DND-41 (cell line): ENCODE results near the gene SOX6.

Source experiments
- CTCF ChIP-seq: IDR thresholded peaks from 2 replicates; pipeline ENCODE4 v1.5.1; 2012; ENCODE audit warnings: borderline replicate concordance, low read length, moderate library complexity, mild to moderate bottlenecking; ENCODE audit not compliant: poor library complexity, severe bottlenecking; ENCODE audit errors: extremely low read depth
- EZH2 ChIP-seq: IDR thresholded peaks from 3 replicates; pipeline ENCODE4 v1.6.1; 2012; ENCODE audit warnings: borderline replicate concordance, low read depth, mild to moderate bottlenecking, moderate library complexity, low read length, inconsistent platforms; ENCODE audit not compliant: severe bottlenecking

- TF ChIP-seq CTCF: no peak
- no peak for TF ChIP-seq EZH2
Measured at GRCh38 chr11:15947681-15948648, 408.4 kb downstream of the SOX6 start.
